K562 (cell line): ENCODE data around the gene GPR108. TPM values are rescaled to one million over a fixed set of nuclear protein-coding genes. Genes with fewer than 3 reads are reported as not detected.

Source experiments
- FOXJ2 ChIP-seq: fragments of 200-800 bp; sonication (Bioruptor generic); IDR thresholded peaks from 2 replicates; pipeline ENCODE4 v1.6.1; 2016; ENCODE audit warnings: missing genetic modification characterization, missing compliant biosample characterization
- FOXP1 ChIP-seq: sonication (generic); formaldehyde crosslinking; IDR thresholded peaks from 2 replicates; pipeline ENCODE4 v1.8.0; 2022; ENCODE audit warnings: mild to moderate bottlenecking, missing genetic modification reagents
- KDM4B ChIP-seq, 2 experiments: fragments of 450-650 bp in 1 of 2; sonication (generic) in 1 of 2; IDR thresholded peaks; 2 replicates each; pipeline ENCODE4 v1.6.1; 2016 to 2017; ENCODE audit warnings: borderline replicate concordance in 2 of 2, antibody characterized with exemption in 1 of 2, low read depth in 1 of 2, mild to moderate bottlenecking in 1 of 2
- MAFF ChIP-seq: IDR thresholded peaks from 2 replicates; pipeline ENCODE4 v1.6.1; 2012; ENCODE audit warnings: low read length, improper control_type of control experiment
- MAFK ChIP-seq: IDR thresholded peaks from 2 replicates; pipeline ENCODE4 v1.6.1; 2011; ENCODE audit warnings: low read length, improper control_type of control experiment
- MTA3 ChIP-seq: fragments of 450-650 bp; formaldehyde crosslinking; IDR thresholded peaks from 2 replicates; pipeline ENCODE4 v1.6.1; 2017; ENCODE audit warnings: mild to moderate bottlenecking, borderline replicate concordance
- PHF8 ChIP-seq: fragments of 200-600 bp; sonication (generic); IDR thresholded peaks from 2 replicates; pipeline ENCODE4 v1.6.1; 2012; ENCODE audit warnings: mixed run types, mild to moderate bottlenecking, inconsistent platforms, low read length, moderate library complexity, borderline replicate concordance
- SMC3 ChIP-seq: conservative IDR thresholded peaks from 2 replicates; pipeline ENCODE4 v1.6.1; 2011; ENCODE audit warnings: low read depth, low read length, improper control_type of control experiment; ENCODE audit not compliant: insufficient read depth
- TARDBP ChIP-seq: fragments of 450-650 bp; IDR thresholded peaks from 2 replicates; pipeline ENCODE4 v1.6.1; 2016
- ZEB2 ChIP-seq: fragments of 450-650 bp; IDR thresholded peaks from 2 replicates; pipeline ENCODE4 v1.6.1; 2016
- ZKSCAN3 ChIP-seq: fragments of 250-450 bp; sonication (Bioruptor Pico); IDR thresholded peaks from 2 replicates; pipeline ENCODE4 v1.4.0; 2020
- ZNF232 ChIP-seq: sonication (generic); formaldehyde crosslinking; IDR thresholded peaks from 2 replicates; pipeline ENCODE4 v1.8.0; 2022; ENCODE audit warnings: mild to moderate bottlenecking, missing genetic modification reagents
- ZNF24 ChIP-seq: fragments of 450-650 bp; IDR thresholded peaks from 2 replicates; pipeline ENCODE4 v1.6.1; 2016
- ZNF324 ChIP-seq: fragments of 250-450 bp; sonication (Bioruptor Pico); IDR thresholded peaks from 2 replicates; pipeline ENCODE4 v1.4.0; 2020; ENCODE audit warnings: mild to moderate bottlenecking
- ZNF655 ChIP-seq: fragments of 250-450 bp; sonication (Bioruptor Pico); IDR thresholded peaks from 2 replicates; pipeline ENCODE4 v1.5.0; 2021
- ZNF696 ChIP-seq: fragments of 250-450 bp; sonication (Bioruptor Pico); conservative IDR thresholded peaks from 2 replicates; pipeline ENCODE4 v1.4.0; 2020; ENCODE audit warnings: mild to moderate bottlenecking, moderate library complexity
- polyA plus RNA-seq, 8 experiments: library from polyadenylated mRNA; depleted of rRNA in 4 of 8; stranded (reverse) in 5 of 8; unstranded in 3 of 8; fragments of >200 nt; fragmentation: Nextera tagmentation in 2 of 8; fragmentation: Illumina TruSeq in 1 of 8; extraction: Ambion mirVana in 2 of 8; extraction: Trizol in 1 of 8; gene quantifications; 2 replicates each; pipeline versions ENCODE4 v1.2.1 to v1.2.3, GENCODE V29; 2011 to 2014; ENCODE audit warnings: inconsistent platforms in 1 of 8, missing spikeins in 1 of 8
- total RNA-seq, 7 experiments: library from RNA; depleted of rRNA in 6 of 7; stranded (reverse); fragments of >200 nt in 6 of 7; fragmentation: Illumina TruSeq in 2 of 7; extraction: Trizol in 2 of 7; gene quantifications; 2 replicates each; pipeline versions ENCODE4 v1.2.1 to v1.2.3, GENCODE V29; 2011 to 2021; ENCODE audit warnings: low replicate concordance in 1 of 7
- TF ChIP-seq, protein P1 (sequence below), 3 experiments: fragments of 200-800 bp in 1 of 3; sonication (Bioruptor generic) in 1 of 3; sonication (generic) in 1 of 3; formaldehyde crosslinking in 1 of 3; IDR thresholded peaks; 2 replicates each; pipeline versions ENCODE4 v1.6.1 to v1.8.0; 2016 to 2022; ENCODE audit warnings: mild to moderate bottlenecking in 2 of 3, missing compliant biosample characterization in 2 of 3, missing genetic modification characterization in 2 of 3, missing genetic modification reagents in 1 of 3

The GPR108 gene
- total and polyA plus RNA-seq, 9 of the 15 experiments (the other 6 are each of a cell fraction or from before 2014, with no cell fraction given), result 2.4 to 33.2 (median 24.4) TPM

- TF ChIP-seq, protein P1, sequence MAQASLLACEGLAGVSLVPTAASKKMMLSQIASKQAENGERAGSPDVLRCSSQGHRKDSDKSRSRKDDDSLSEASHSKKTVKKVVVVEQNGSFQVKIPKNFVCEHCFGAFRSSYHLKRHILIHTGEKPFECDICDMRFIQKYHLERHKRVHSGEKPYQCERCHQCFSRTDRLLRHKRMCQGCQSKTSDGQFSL (CRISPR knock-in tag; IDR thresholded peaks at IDR 0.05), result no peak
- TF ChIP-seq, protein P1 (tag; IDR thresholded peaks at IDR 0.05), result no peak
- no peak for TF ChIP-seq SMC3
- peak; percentile 28; the same call in 1 of the 2 replicates for TF ChIP-seq PHF8
- TF ChIP-seq FOXP1 (CRISPR knock-in tag), result no peak
- TF ChIP-seq TARDBP, result no peak
- no peak for TF ChIP-seq MTA3
- TF ChIP-seq FOXJ2, result no peak
- TF ChIP-seq ZNF324 (CRISPR knock-in tag), result no peak
- TF ChIP-seq MAFK, result no peak
- 0 out of 4 replicates have a peak, but pooled peaks of 1 of the 2 experiments have one; percentile 17 for TF ChIP-seq KDM4B (IDR thresholded peaks at IDR 0.05; ENCODE audit: borderline replicate concordance in 2 of 2, low read depth in 1 of 2)
- TF ChIP-seq MAFF, result no peak
- no peak for TF ChIP-seq ZEB2
- TF ChIP-seq ZNF655 (CRISPR knock-in tag), result no peak
- TF ChIP-seq ZNF232, result 0 out of 2 replicates have a peak, but pooled peaks have one; percentile 26
- TF ChIP-seq ZNF696 (CRISPR knock-in tag), result no peak
- TF ChIP-seq ZKSCAN3, result no peak
- no peak for TF ChIP-seq ZNF24
Observed at GRCh38 chr19:6740589-6741343, 3.4 kb upstream of the GPR108 start (continued).
